ENCODE results near the gene RAB31.

Gene RAB31

GRCh38 chr18:9684881-9685614, 23.1 kb upstream of the RAB31 start:
- TF ChIP-seq CTCF (IDR thresholded peaks at IDR 0.05; ENCODE audit: insufficient read depth, missing control alignments) = no peak
- FAIRE-seq (no peak), DNase-seq (ENCODE audit: insufficient read length, low spot score) (no peak)

- FAIRE-seq (no peak), DNase-seq (ENCODE audit: insufficient read length, low spot score) (no peak)
- TF ChIP-seq CTCF (IDR thresholded peaks at IDR 0.05; ENCODE audit: insufficient read depth, missing control alignments) = no peak
Observed at GRCh38 chr18:9685615-9685890, 22.5 kb upstream of the RAB31 start.

- DNase-seq (ENCODE audit: insufficient read length, low spot score) (no peak), FAIRE-seq (no peak)
- TF ChIP-seq CTCF (IDR thresholded peaks at IDR 0.05; ENCODE audit: insufficient read depth, missing control alignments) = no peak
Observed at GRCh38 chr18:9688036-9688741, 19.9 kb upstream of the RAB31 start.

GRCh38 chr18:9689253-9689652, 18.8 kb upstream of the RAB31 start:
- TF ChIP-seq CTCF (IDR thresholded peaks at IDR 0.05; ENCODE audit: insufficient read depth, missing control alignments) = no peak
- no peak for FAIRE-seq
- DNase-seq (ENCODE audit: insufficient read length, low spot score) = no peak

- TF ChIP-seq CTCF (IDR thresholded peaks at IDR 0.05; ENCODE audit: insufficient read depth, missing control alignments) = no peak
- FAIRE-seq (no peak), DNase-seq (ENCODE audit: insufficient read length, low spot score) (no peak)
Observed at GRCh38 chr18:9690418-9691188, 17.5 kb upstream of the RAB31 start.

- no peak for TF ChIP-seq CTCF (IDR thresholded peaks at IDR 0.05; ENCODE audit: insufficient read depth, missing control alignments)
- DNase-seq (ENCODE audit: insufficient read length, low spot score) (no peak), FAIRE-seq (no peak)
Observed at GRCh38 chr18:9691235-9691634, 16.9 kb upstream of the RAB31 start.
